CD4-positive, CD25-positive, alpha-beta regulatory T cell (primary cell): ENCODE measurements around the gene SLC26A6. TPM values are rescaled to one million over a fixed set of nuclear protein-coding genes. Genes with fewer than 3 reads are reported as not detected.

Experiments used
- ATAC-seq, 2 donors: fragments of 150-1000 bp; cut with Tn5 transposase; one replicate each; pipeline ENCODE4 v1.10.0; 2021; ENCODE audit warnings: low read depth in 2 of 2, moderate number of reproducible peaks in 2 of 2, moderate library complexity in 1 of 2
- DNase-seq, 3 donors: peaks; one replicate each; pipeline versions ENCODE4 v3.0.0 to v3.0.0-alpha.2; 2012 to 2022; ENCODE audit warnings: mixed read lengths in 1 of 3
- H3K27ac ChIP-seq: one replicate; pipeline ENCODE4 v1.7.0; 2013; ENCODE audit warnings: mild to moderate bottlenecking, low read length; ENCODE audit not compliant: insufficient read depth, poor library complexity, severe bottlenecking
- H3K27me3 ChIP-seq: one replicate; pipeline ENCODE4 v1.7.0; 2013; ENCODE audit warnings: low read length; ENCODE audit not compliant: control insufficient read depth, insufficient read depth
- H3K36me3 ChIP-seq: one replicate; pipeline ENCODE4 v1.7.0; 2013; ENCODE audit warnings: mild to moderate bottlenecking, low read length, moderate library complexity; ENCODE audit not compliant: control insufficient read depth, insufficient read depth
- H3K4me1 ChIP-seq: 2 replicates; pipeline ENCODE4 v1.7.0; 2013; ENCODE audit warnings: mild to moderate bottlenecking, low read length; ENCODE audit not compliant: insufficient read depth, control insufficient read depth, poor library complexity, severe bottlenecking
- H3K4me3 ChIP-seq: one replicate; pipeline ENCODE4 v1.7.0; 2013; ENCODE audit warnings: low read depth, mild to moderate bottlenecking, low read length, moderate library complexity
- H3K9me3 ChIP-seq, 2 experiments: 1 replicate in 1 of 2; 2 replicates in 1 of 2; pipeline ENCODE4 v1.7.0; 2013; ENCODE audit warnings: low read length in 2 of 2, mild to moderate bottlenecking in 1 of 2, moderate library complexity in 1 of 2; ENCODE audit not compliant: control insufficient read depth in 2 of 2
- H3K27ac Mint-ChIP-seq, 3 donors: one replicate each; pipeline ENCODE4 v1.8.0; 2020 to 2022; ENCODE audit warnings: mild to moderate bottlenecking in 3 of 3, mixed read lengths in 3 of 3, moderate library complexity in 2 of 3
- H3K27me3 Mint-ChIP-seq: one replicate; pipeline ENCODE4 v1.8.0; 2022; ENCODE audit warnings: mild to moderate bottlenecking, mixed read lengths
- H3K36me3 Mint-ChIP-seq: one replicate; pipeline ENCODE4 v1.8.0; 2020; ENCODE audit warnings: mixed read lengths
- H3K4me1 Mint-ChIP-seq, 4 donors: one replicate each; pipeline ENCODE4 v1.8.0; 2020 to 2022; ENCODE audit warnings: mixed read lengths in 4 of 4, mild to moderate bottlenecking in 1 of 4
- H3K4me3 Mint-ChIP-seq, 4 donors: one replicate each; pipeline ENCODE4 v1.8.0; 2020 to 2022; ENCODE audit warnings: mild to moderate bottlenecking in 4 of 4, mixed read lengths in 4 of 4, moderate library complexity in 3 of 4
- H3K9me3 Mint-ChIP-seq, 7 donors: one replicate each; pipeline ENCODE4 v1.8.0; 2020 to 2022; ENCODE audit warnings: mixed read lengths in 7 of 7, mild to moderate bottlenecking in 3 of 7, moderate library complexity in 2 of 7
- polyA plus RNA-seq, 4 donors: library from polyadenylated mRNA; unstranded; fragments of 300-500 nt; fragmentation: Illumina TruSeq; gene quantifications; one replicate each; pipeline ENCODE4 v1.2.3, GENCODE V29; 2021
- total RNA-seq: library from RNA; stranded (reverse); gene quantifications from one replicate; pipeline ENCODE4 v1.2.3, GENCODE V29; 2022

The SLC26A6 gene
- total and polyA plus RNA-seq, 5 donors from 2014 or later = 3.2 to 25.1 (median 6.5) TPM

GRCh38 chr3:48648188-48648850 is 13.1 kb upstream of the SLC26A6 start:
- Mint-ChIP-seq H3K4me3 (no peak overlapping the region), H3K4me1 (peaks cover 0 to 2% (median under 1%) of the 10 kb centered on the region in 4 donors), H3K9me3 (peaks cover 0 to 1% (median 0%) of the 10 kb centered on the region in 7 donors), H3K27me3 (no peaks in the 10 kb centered on the region), H3K36me3 (no peaks in the 10 kb centered on the region), H3K27ac (no peak overlapping the region)
- Histone ChIP-seq H3K27me3 (no peaks in the 10 kb centered on the region), H3K36me3 (peaks cover 2% of the 10 kb centered on the region), H3K27ac (no peak overlapping the region), H3K4me1 (no peaks in the 10 kb centered on the region), H3K4me3 (no peak overlapping the region), H3K9me3 (no peaks in the 10 kb centered on the region)
- ATAC-seq (no peak), DNase-seq (no peak)

DNA sequence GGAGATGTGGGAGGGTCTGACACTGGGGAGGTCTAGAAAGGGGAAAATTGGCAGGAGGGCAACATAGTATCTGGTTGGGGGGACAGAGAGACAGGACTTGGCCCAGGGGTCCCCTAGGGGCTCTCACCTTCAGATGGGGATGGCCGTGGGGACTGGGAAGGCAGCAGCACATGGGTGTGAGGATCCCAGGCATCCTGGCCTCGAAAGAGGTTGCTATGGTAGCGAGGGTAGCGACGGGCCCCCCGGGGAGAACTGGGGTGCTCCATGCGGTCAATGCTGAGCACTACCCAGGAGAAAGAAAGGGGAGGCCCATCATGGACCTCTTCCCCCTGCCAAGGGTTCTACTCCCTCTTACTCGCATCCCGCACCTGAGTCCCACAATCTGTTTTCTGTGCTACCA is 12.5 kb upstream of the SLC26A6 start:
- DNase-seq (no peak), ATAC-seq (no peak)
- Mint-ChIP-seq H3K27ac (no peak overlapping the region), H3K4me1 (peaks cover 0 to 2% (median 0%) of the 10 kb centered on the region in 4 donors), H3K9me3 (peaks cover 0 to 1% (median 0%) of the 10 kb centered on the region in 7 donors), H3K4me3 (no peak overlapping the region), H3K27me3 (no peaks in the 10 kb centered on the region), H3K36me3 (no peaks in the 10 kb centered on the region)
- Histone ChIP-seq H3K9me3 (no peaks in the 10 kb centered on the region), H3K4me1 (no peaks in the 10 kb centered on the region), H3K4me3 (no peak overlapping the region), H3K27me3 (no peaks in the 10 kb centered on the region), H3K27ac (no peak overlapping the region), H3K36me3 (peaks cover 2% of the 10 kb centered on the region)

- peaks cover 0 to 2% (median 0%) of the 10 kb centered on the region in 4 donors for H3K4me1 Mint-ChIP-seq
- H3K4me3 Mint-ChIP-seq = no peak overlapping the region
- no peaks in the 10 kb centered on the region for H3K9me3 ChIP-seq
- H3K27ac ChIP-seq = no peak overlapping the region
- H3K27me3 ChIP-seq = no peaks in the 10 kb centered on the region
- H3K36me3 Mint-ChIP-seq = no peaks in the 10 kb centered on the region
- H3K4me3 ChIP-seq = no peak overlapping the region
- no peaks in the 10 kb centered on the region for H3K4me1 ChIP-seq
- H3K27ac Mint-ChIP-seq = no peak overlapping the region
- H3K27me3 Mint-ChIP-seq = no peaks in the 10 kb centered on the region
- H3K36me3 ChIP-seq = peaks cover 2% of the 10 kb centered on the region
- DNase-seq (no peak), ATAC-seq (no peak)
- H3K9me3 Mint-ChIP-seq = peaks cover 0 to 1% (median 0%) of the 10 kb centered on the region in 7 donors
Measured at GRCh38 chr3:48644898-48645760, 9.9 kb upstream of the SLC26A6 start.

DNA sequence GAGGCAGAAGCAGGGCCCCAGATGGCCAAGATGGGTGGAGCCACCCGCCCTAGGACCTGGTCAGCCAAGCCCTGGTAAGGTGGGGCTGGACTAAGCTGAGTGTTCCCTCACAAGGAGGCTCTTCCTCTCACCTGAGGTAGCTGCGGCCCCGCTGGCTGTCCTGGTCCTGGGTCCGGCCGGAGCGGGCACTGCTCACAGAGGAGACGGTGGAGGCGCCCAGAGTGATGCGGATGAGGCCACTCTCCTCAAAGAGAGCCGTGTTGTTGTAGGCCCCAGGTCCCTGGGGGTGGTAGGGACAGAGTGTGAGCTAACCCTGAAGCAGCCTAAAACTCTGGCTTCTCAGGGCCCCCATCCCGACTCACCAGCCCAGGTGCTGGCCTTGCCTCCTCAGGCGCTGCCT is 7.3 kb upstream of the SLC26A6 start:
- Mint-ChIP-seq H3K9me3 (peaks cover 0 to 1% (median 0%) of the 10 kb centered on the region in 7 donors), H3K4me3 (no peak overlapping the region), H3K27ac (no peak overlapping the region), H3K4me1 (peaks cover 0 to 9% (median 5%) of the 10 kb centered on the region in 4 donors), H3K27me3 (no peaks in the 10 kb centered on the region), H3K36me3 (no peaks in the 10 kb centered on the region)
- no peaks in the 10 kb centered on the region for H3K4me1 ChIP-seq
- H3K27ac ChIP-seq = no peak overlapping the region
- H3K36me3 ChIP-seq = no peaks in the 10 kb centered on the region
- no peak overlapping the region for H3K4me3 ChIP-seq
- DNase-seq (no peak), ATAC-seq (no peak)
- no peaks in the 10 kb centered on the region for H3K27me3 ChIP-seq
- H3K9me3 ChIP-seq = no peaks in the 10 kb centered on the region

DNA sequence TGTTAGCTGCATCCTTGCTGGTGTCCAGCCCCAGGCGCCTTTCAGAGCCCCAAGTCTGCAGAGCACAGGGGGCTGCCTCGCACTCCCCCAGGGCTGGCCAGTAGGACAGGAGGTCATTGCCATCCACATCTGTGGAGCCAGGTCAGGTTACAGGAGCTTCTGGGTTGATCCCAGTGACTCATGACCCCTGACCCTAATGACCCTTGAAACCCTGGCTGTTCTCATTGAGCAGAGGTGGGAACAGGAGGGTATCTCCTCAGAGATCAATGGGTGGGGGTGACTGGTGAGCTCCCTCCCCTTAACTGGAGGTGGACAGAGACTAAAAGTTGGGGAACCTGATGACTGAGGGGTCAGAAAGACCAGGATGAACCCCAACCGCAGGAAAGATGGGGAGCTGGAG is 6.1 kb upstream of the SLC26A6 start:
- no peak for ATAC-seq
- DNase-seq = no peak

GRCh38 chr3:48639944-48640606 is 4.8 kb upstream of the SLC26A6 start:
- H3K27ac ChIP-seq = no peak overlapping the region
- H3K27ac Mint-ChIP-seq = no peak overlapping the region
- DNase-seq = no peak

More for the DNA sequence above, 6.1 kb upstream of the SLC26A6 start:
- Histone ChIP-seq H3K4me1 (peaks cover under 1% of the 10 kb centered on the region), H3K27me3 (no peaks in the 10 kb centered on the region), H3K27ac (no peak overlapping the region), H3K4me3 (no peak overlapping the region), H3K9me3 (no peaks in the 10 kb centered on the region), H3K36me3 (no peaks in the 10 kb centered on the region)
- Mint-ChIP-seq H3K27me3 (no peaks in the 10 kb centered on the region), H3K36me3 (no peaks in the 10 kb centered on the region), H3K9me3 (peaks cover 0 to 1% (median 0%) of the 10 kb centered on the region in 7 donors), H3K4me3 (no peak overlapping the region), H3K4me1 (peaks cover 0 to 11% (median 5%) of the 10 kb centered on the region in 4 donors), H3K27ac (no peak overlapping the region)

GRCh38 chr3:48637305-48637704 is 2.0 kb upstream of the SLC26A6 start:
- Histone ChIP-seq H3K4me3 (no peak overlapping the region), H3K27me3 (no peaks in the 10 kb centered on the region), H3K27ac (no peak overlapping the region), H3K36me3 (no peaks in the 10 kb centered on the region), H3K9me3 (no peaks in the 10 kb centered on the region), H3K4me1 (peaks cover 26% of the 10 kb centered on the region)
- H3K4me3 Mint-ChIP-seq = peak overlapping the region; percentile 52 to 91 (median 88)
- H3K4me1 Mint-ChIP-seq = peaks cover 0 to 32% (median 21%) of the 10 kb centered on the region in 4 donors
- no peaks in the 10 kb centered on the region for H3K9me3 Mint-ChIP-seq
- ATAC-seq (no peak), DNase-seq (no peak)
- no peaks in the 10 kb centered on the region for H3K27me3 Mint-ChIP-seq
- peaks cover 5% of the 10 kb centered on the region for H3K36me3 Mint-ChIP-seq
- H3K27ac Mint-ChIP-seq = peak overlapping the region in 2 of 3 donors; percentile 20

More at GRCh38 chr3:48639944-48640606, 4.8 kb upstream of the SLC26A6 start:
- H3K4me1 Mint-ChIP-seq = peaks cover 0 to 17% (median 11%) of the 10 kb centered on the region in 4 donors
- no peaks in the 10 kb centered on the region for H3K36me3 Mint-ChIP-seq
- Histone ChIP-seq H3K4me3 (no peak overlapping the region), H3K9me3 (no peaks in the 10 kb centered on the region), H3K36me3 (no peaks in the 10 kb centered on the region), H3K4me1 (peaks cover 10% of the 10 kb centered on the region), H3K27me3 (no peaks in the 10 kb centered on the region)
- peaks cover 0 to 1% (median 0%) of the 10 kb centered on the region in 7 donors for H3K9me3 Mint-ChIP-seq
- H3K4me3 Mint-ChIP-seq = peak overlapping the region in 1 of 4 donors; percentile 38
- H3K27me3 Mint-ChIP-seq = no peaks in the 10 kb centered on the region
- no peak for ATAC-seq
